H9 (cell line): ENCODE data around the gene KIF3B. TPM values are rescaled to one million over a fixed set of nuclear protein-coding genes. Genes with fewer than 3 reads are reported as not detected.

Experiments used
- DNase-seq: peaks from one replicate; pipeline ENCODE4 v3.0.0-alpha.2; 2017
- H2AFZ ChIP-seq: one replicate; pipeline ENCODE4 v1.6.1; 2013; ENCODE audit warnings: mild to moderate bottlenecking, low read length, control low read depth, moderate library complexity
- H2AK5ac ChIP-seq: 2 replicates; pipeline ENCODE4 v1.6.1; 2013; ENCODE audit warnings: low read length, control low read depth, mixed read lengths; ENCODE audit not compliant: insufficient read length
- H2BK120ac ChIP-seq: one replicate; pipeline ENCODE4 v1.6.1; 2013; ENCODE audit warnings: low read depth, mild to moderate bottlenecking, low read length, control low read depth, inconsistent platforms; ENCODE audit not compliant: poor library complexity, severe bottlenecking
- H2BK12ac ChIP-seq: 2 replicates; pipeline ENCODE4 v1.6.1; 2013; ENCODE audit warnings: low read length, control low read depth, mixed read lengths, low read depth; ENCODE audit not compliant: insufficient read length
- H2BK15ac ChIP-seq: 2 replicates; pipeline ENCODE4 v1.6.1; 2013; ENCODE audit warnings: low read depth, low read length, control low read depth
- H2BK20ac ChIP-seq: one replicate; pipeline ENCODE4 v1.6.1; 2013; ENCODE audit warnings: low read depth, mild to moderate bottlenecking, low read length, control low read depth, inconsistent platforms; ENCODE audit not compliant: poor library complexity, severe bottlenecking
- H2BK5ac ChIP-seq: 2 replicates; pipeline ENCODE4 v1.6.1; 2013; ENCODE audit warnings: low read length, control low read depth, mixed read lengths; ENCODE audit not compliant: insufficient read length
- H3K14ac ChIP-seq: 2 replicates; pipeline ENCODE4 v1.6.1; 2013; ENCODE audit warnings: low read length, control low read depth; ENCODE audit not compliant: insufficient read depth
- H3K18ac ChIP-seq: 2 replicates; pipeline ENCODE4 v1.6.1; 2013; ENCODE audit warnings: low read depth, mild to moderate bottlenecking, mixed read lengths, low read length, control low read depth; ENCODE audit not compliant: insufficient read length
- H3K23ac ChIP-seq: 2 replicates; pipeline ENCODE4 v1.6.1; 2013; ENCODE audit warnings: low read length, control low read depth, mixed read lengths, low read depth; ENCODE audit not compliant: insufficient read length
- H3K23me2 ChIP-seq: 2 replicates; pipeline ENCODE4 v1.6.1; 2013; ENCODE audit warnings: low read depth, mild to moderate bottlenecking, mixed read lengths, low read length, control low read depth; ENCODE audit not compliant: insufficient read length, poor library complexity, severe bottlenecking
- H3K27ac ChIP-seq: 2 replicates; pipeline ENCODE4 v1.5.1; 2013; ENCODE audit warnings: low read length, control low read depth, mixed read lengths, low read depth; ENCODE audit not compliant: insufficient read length
- H3K27me3 ChIP-seq: 2 replicates; pipeline ENCODE4 v1.6.1; 2013; ENCODE audit warnings: low read length, control low read depth, inconsistent platforms; ENCODE audit not compliant: insufficient read depth
- H3K4ac ChIP-seq: 2 replicates; pipeline ENCODE4 v1.6.1; 2013; ENCODE audit warnings: low read depth, mild to moderate bottlenecking, control low read depth, inconsistent platforms, low read length, moderate library complexity
- H3K4me1 ChIP-seq: 2 replicates; pipeline ENCODE4 v1.6.1; 2013; ENCODE audit warnings: low read length, control low read depth, inconsistent platforms; ENCODE audit not compliant: insufficient read depth
- H3K4me2 ChIP-seq: 2 replicates; pipeline ENCODE4 v1.6.1; 2013; ENCODE audit warnings: low read length, control low read depth, mixed read lengths; ENCODE audit not compliant: insufficient read length, insufficient read depth
- H3K56ac ChIP-seq: 2 replicates; pipeline ENCODE4 v1.6.1; 2013; ENCODE audit warnings: low read depth, mild to moderate bottlenecking, mixed read lengths, low read length, control low read depth; ENCODE audit not compliant: insufficient read length
- H3K79me1 ChIP-seq: 2 replicates; pipeline ENCODE4 v1.6.1; 2013; ENCODE audit warnings: low read depth, mild to moderate bottlenecking, moderate library complexity, low read length, control low read depth, inconsistent platforms; ENCODE audit not compliant: insufficient read depth, poor library complexity, severe bottlenecking
- H3K79me2 ChIP-seq: 2 replicates; pipeline ENCODE4 v1.6.1; 2013; ENCODE audit warnings: low read length, control low read depth, inconsistent platforms; ENCODE audit not compliant: insufficient read depth
- H3K9ac ChIP-seq: 2 replicates; pipeline ENCODE4 v1.6.1; 2013; ENCODE audit warnings: low read length, control low read depth, mixed read lengths; ENCODE audit not compliant: insufficient read length; ENCODE audit errors: extremely low read depth
- H3K9me3 ChIP-seq: one replicate; pipeline ENCODE4 v1.6.1; 2013; ENCODE audit warnings: low read depth, low read length, inconsistent platforms; ENCODE audit not compliant: control insufficient read depth
- H3T11ph ChIP-seq: one replicate; pipeline ENCODE4 v1.6.1; 2013; ENCODE audit warnings: mild to moderate bottlenecking, low read length, control low read depth, inconsistent platforms
- H4K20me1 ChIP-seq: one replicate; pipeline ENCODE4 v1.6.1; 2013; ENCODE audit not compliant: control insufficient read depth, insufficient read length, insufficient read depth
- H4K5ac ChIP-seq: 2 replicates; pipeline ENCODE4 v1.6.1; 2013; ENCODE audit warnings: low read depth, mild to moderate bottlenecking, mixed read lengths, low read length, control low read depth; ENCODE audit not compliant: insufficient read length
- H4K8ac ChIP-seq: replicated peaks from 2 replicates; pipeline ENCODE4 v1.6.1; 2013; ENCODE audit warnings: low read length, control low read depth, mixed read lengths, low read depth; ENCODE audit not compliant: insufficient read length
- H4K91ac ChIP-seq: 2 replicates; pipeline ENCODE4 v1.6.1; 2013; ENCODE audit warnings: low read depth, mild to moderate bottlenecking, moderate library complexity, mixed read lengths, low read length, control low read depth; ENCODE audit not compliant: insufficient read length
- H3K27ac Mint-ChIP-seq, 3 experiments: 2 replicates in 2 of 3; 3 replicates in 1 of 3; pipeline ENCODE4 v1.8.0; 2020 to 2021; ENCODE audit warnings: mixed read lengths in 3 of 3, mild to moderate bottlenecking in 1 of 3, moderate library complexity in 1 of 3
- H3K27me3 Mint-ChIP-seq: 2 replicates; pipeline ENCODE4 v1.8.0; 2021; ENCODE audit warnings: low read depth, mild to moderate bottlenecking, moderate library complexity, mixed read lengths
- H3K36me3 Mint-ChIP-seq, 3 experiments: 2 replicates in 2 of 3; 3 replicates in 1 of 3; pipeline ENCODE4 v1.8.0; 2020 to 2021; ENCODE audit warnings: low read depth in 3 of 3, mixed read lengths in 3 of 3; ENCODE audit not compliant: insufficient read depth in 1 of 3
- H3K4me1 Mint-ChIP-seq, 2 experiments: 2 replicates each; pipeline ENCODE4 v1.8.0; 2020; ENCODE audit warnings: mixed read lengths in 2 of 2
- H3K4me3 Mint-ChIP-seq, 2 experiments: 2 replicates in 1 of 2; 3 replicates in 1 of 2; pipeline ENCODE4 v1.8.0; 2020 to 2021; ENCODE audit warnings: mild to moderate bottlenecking in 2 of 2, mixed read lengths in 2 of 2, moderate library complexity in 1 of 2
- H3K9me3 Mint-ChIP-seq, 2 experiments: 2 replicates in 1 of 2; 3 replicates in 1 of 2; pipeline ENCODE4 v1.8.0; 2020; ENCODE audit warnings: mild to moderate bottlenecking in 2 of 2, mixed read lengths in 2 of 2, moderate library complexity in 1 of 2
- WGBS: extraction: QIAGEN DNeasy Blood & Tissue Kit; methylation state at CpG from one replicate; pipeline ENCODE4 v1.1.7; 2013; ENCODE audit warnings: missing lambda C conversion rate, low lambda C conversion rate, mixed read lengths; ENCODE audit not compliant: insufficient read length; ENCODE audit errors: extremely low coverage; 5-methylcytosine and 5-hydroxymethylcytosine counted together
- total RNA-seq: library from RNA; stranded (reverse); gene quantifications from 2 replicates; pipeline ENCODE4 v1.2.1, GENCODE V29; 2021
- TF ChIP-seq, protein P1 (sequence below): fragments of 200-600 bp; sonication (generic); conservative IDR thresholded peaks from 3 replicates; pipeline ENCODE4 v1.8.0; 2021; ENCODE audit warnings: antibody characterized with exemption, mild to moderate bottlenecking

Gene KIF3B
- total RNA-seq, 1 experiment from 2014 or later: 29.7 TPM

DNA sequence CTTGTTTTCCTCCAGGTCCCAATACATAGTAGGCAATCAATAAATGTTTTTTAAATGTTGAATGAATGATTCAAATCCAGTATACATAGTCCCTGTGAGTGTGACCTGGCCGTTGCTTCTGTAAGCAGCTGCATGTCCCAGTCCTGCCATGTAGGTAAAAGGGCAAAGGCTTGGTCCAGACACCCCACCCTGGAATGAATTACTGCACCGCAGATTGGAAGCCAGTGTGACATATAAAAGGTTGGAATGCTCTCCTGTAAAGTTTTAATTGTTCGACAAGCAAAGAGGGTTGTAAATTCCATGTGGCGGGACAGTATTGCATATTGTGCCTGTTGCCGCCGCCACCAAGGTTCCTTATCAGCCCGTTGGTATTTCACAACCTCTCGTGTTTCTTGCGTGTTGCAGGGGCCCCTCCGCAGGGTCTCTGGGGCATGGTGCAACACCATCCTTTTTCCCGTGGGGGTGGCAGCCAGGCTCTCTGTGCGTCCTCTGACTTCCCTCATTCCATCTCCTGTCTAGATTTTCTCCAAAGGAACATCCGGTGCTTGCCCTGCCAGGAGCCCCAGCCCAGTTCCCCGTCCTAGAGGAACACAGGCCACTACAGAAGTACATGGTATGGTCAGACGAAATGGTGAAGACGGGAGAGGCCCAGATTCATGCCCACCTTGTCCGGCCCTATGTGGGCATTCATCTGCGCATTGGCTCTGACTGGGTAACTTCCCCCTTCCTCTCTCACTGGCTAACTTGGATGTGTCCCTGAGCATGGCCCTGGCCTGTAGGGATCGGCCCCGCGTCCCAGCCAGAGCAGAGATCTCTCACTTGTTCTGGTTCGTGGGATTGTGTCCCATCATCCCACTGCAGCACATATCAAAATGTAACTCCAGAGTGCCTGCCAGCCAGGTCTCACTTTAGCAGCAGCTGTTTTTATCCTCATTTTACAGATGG, 49.4 kb upstream of the KIF3B start:
- Mint-ChIP-seq H3K9me3 (no peaks in the 10 kb centered on the region), H3K27me3 (no peaks in the 10 kb centered on the region), H3K36me3 (peaks cover 31 to 63% (median 58%) of the 10 kb centered on the region in 3 experiments; a peak in 6 of 7 replicates), H3K4me3 (no peak overlapping the region), H3K4me1 (no peaks in the 10 kb centered on the region), H3K27ac (peak overlapping the region in 2 of 3 experiments; percentile 25 to 60; a peak in 2 of 7 replicates)
- no peaks in the 10 kb centered on the region for H3K4me1 ChIP-seq
- H3K23me2 ChIP-seq: no peaks in the 10 kb centered on the region
- no peak overlapping the region for H3K18ac ChIP-seq
- H2BK20ac ChIP-seq: no peak overlapping the region
- no peak overlapping the region for H3T11ph ChIP-seq
- no peak overlapping the region for H3K23ac ChIP-seq
- no peak overlapping the region for H3K4me2 ChIP-seq
- no peaks in the 10 kb centered on the region for H4K20me1 ChIP-seq
- DNase-seq: no peak
- no peak overlapping the region for H4K5ac ChIP-seq
- H4K8ac ChIP-seq: no peak overlapping the region
- no peak overlapping the region for H3K56ac ChIP-seq
- H3K4ac ChIP-seq: no peak overlapping the region
- H3K27me3 ChIP-seq: no peaks in the 10 kb centered on the region
- no peak overlapping the region for H3K9ac ChIP-seq
- WGBS: no CpG with 5 or more reads among the region's 22 CpGs
- H2BK120ac ChIP-seq: no peak overlapping the region
- no peaks in the 10 kb centered on the region for H3K79me2 ChIP-seq
- no peaks in the 10 kb centered on the region for H3K9me3 ChIP-seq
- H2BK12ac ChIP-seq: no peak overlapping the region
- no peak overlapping the region for H2BK15ac ChIP-seq
- no peak overlapping the region for H2AK5ac ChIP-seq
- H3K79me1 ChIP-seq: no peaks in the 10 kb centered on the region
- H3K14ac ChIP-seq: no peak overlapping the region
- H2AFZ ChIP-seq: no peak overlapping the region
- no peak overlapping the region for H3K27ac ChIP-seq
- no peak overlapping the region for H4K91ac ChIP-seq
- TF ChIP-seq, protein P1, sequence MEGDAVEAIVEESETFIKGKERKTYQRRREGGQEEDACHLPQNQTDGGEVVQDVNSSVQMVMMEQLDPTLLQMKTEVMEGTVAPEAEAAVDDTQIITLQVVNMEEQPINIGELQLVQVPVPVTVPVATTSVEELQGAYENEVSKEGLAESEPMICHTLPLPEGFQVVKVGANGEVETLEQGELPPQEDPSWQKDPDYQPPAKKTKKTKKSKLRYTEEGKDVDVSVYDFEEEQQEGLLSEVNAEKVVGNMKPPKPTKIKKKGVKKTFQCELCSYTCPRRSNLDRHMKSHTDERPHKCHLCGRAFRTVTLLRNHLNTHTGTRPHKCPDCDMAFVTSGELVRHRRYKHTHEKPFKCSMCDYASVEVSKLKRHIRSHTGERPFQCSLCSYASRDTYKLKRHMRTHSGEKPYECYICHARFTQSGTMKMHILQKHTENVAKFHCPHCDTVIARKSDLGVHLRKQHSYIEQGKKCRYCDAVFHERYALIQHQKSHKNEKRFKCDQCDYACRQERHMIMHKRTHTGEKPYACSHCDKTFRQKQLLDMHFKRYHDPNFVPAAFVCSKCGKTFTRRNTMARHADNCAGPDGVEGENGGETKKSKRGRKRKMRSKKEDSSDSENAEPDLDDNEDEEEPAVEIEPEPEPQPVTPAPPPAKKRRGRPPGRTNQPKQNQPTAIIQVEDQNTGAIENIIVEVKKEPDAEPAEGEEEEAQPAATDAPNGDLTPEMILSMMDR: no peak
- no peak overlapping the region for H2BK5ac ChIP-seq
